Stomach (tissue), 9 donors: ENCODE measurements around the gene CZIB. TPM values are rescaled to one million over a fixed set of nuclear protein-coding genes. Genes with fewer than 3 reads are reported as not detected.

ENCODE experiments used
- DNase-seq, 2 donors: peaks; one replicate each; pipeline versions ENCODE4 v3.0.0 to v3.0.0-alpha.2; 2013 to 2019
- H3K27ac ChIP-seq, 5 donors: fragments of 200-600 bp in 4 of 5; sonication (generic) in 4 of 5; one replicate each; pipeline ENCODE4 v1.5.1; 2013 to 2019; ENCODE audit warnings: mild to moderate bottlenecking in 1 of 5, moderate library complexity in 1 of 5
- H3K27me3 ChIP-seq, 3 donors: fragments of 200-600 bp; sonication (generic); one replicate each; pipeline ENCODE4 v1.5.1; 2017 to 2019; ENCODE audit warnings: mixed run types in 1 of 3
- H3K36me3 ChIP-seq, 4 donors: fragments of 200-600 bp; sonication (generic); 1 replicate in 3 of 4; 2 replicates in 1 of 4; pipeline ENCODE4 v1.5.1; 2016 to 2019
- H3K4me1 ChIP-seq, 4 donors: fragments of 200-600 bp; sonication (generic); one replicate each; pipeline ENCODE4 v1.5.1; 2016 to 2019
- H3K4me3 ChIP-seq, 4 donors: fragments of 200-600 bp; sonication (generic) in 3 of 4; one replicate each; pipeline ENCODE4 v1.5.1; 2016 to 2019; ENCODE audit warnings: mild to moderate bottlenecking in 1 of 4
- H3K9me3 ChIP-seq, 4 donors: fragments of 200-600 bp; sonication (generic); one replicate each; pipeline ENCODE4 v1.5.1; 2016 to 2019
- EP300 ChIP-seq: sonication (generic); formaldehyde crosslinking; IDR thresholded peaks from one replicate; pipeline ENCODE4 v1.6.1; 2017; ENCODE audit warnings: antibody characterized with exemption
- POLR2A ChIP-seq, 4 donors: fragments of 450-650 bp; IDR thresholded peaks; one replicate each; pipeline ENCODE4 v1.6.1; 2016; ENCODE audit warnings: antibody characterized with exemption in 4 of 4, control low read depth in 2 of 4, mild to moderate bottlenecking in 1 of 4, moderate library complexity in 1 of 4
- POLR2AphosphoS5 ChIP-seq, 3 donors: sonication (generic); formaldehyde crosslinking; IDR thresholded peaks; one replicate each; pipeline ENCODE4 v1.6.1; 2016; ENCODE audit warnings: antibody characterized with exemption in 3 of 3
- WGBS, 5 donors: extraction: QIAGEN DNeasy Blood & Tissue Kit in 3 of 5; methylation state at CpG; one replicate each; pipeline versions ENCODE4 v1.1.5 to v1.1.7; 2013 to 2018; 5-methylcytosine and 5-hydroxymethylcytosine counted together
- intact Hi-C: fragments of 100-400 bp; cut with DNase I; formaldehyde crosslinking; loops from one replicate; pipeline ENCODE4 v1.15.1; 2023; ENCODE audit warnings: low total_unique reads
- polyA plus RNA-seq, 3 donors: library from polyadenylated mRNA; stranded (reverse); fragments of 200-250 nt; gene quantifications; one replicate each; pipeline ENCODE4 v1.2.3, GENCODE V29; 2013
- total RNA-seq, 5 donors: library from RNA; depleted of rRNA; stranded (reverse); fragments of >200 nt; gene quantifications; one replicate each; pipeline versions ENCODE4 v1.1.0 to v1.2.3, GENCODE V29; 2014 to 2016
- TF ChIP-seq, protein P1 (sequence below), 7 experiments: fragments of 450-650 bp in 4 of 7; fragments of 200-600 bp in 3 of 7; sonication (generic) in 3 of 7; IDR thresholded peaks; one replicate each; pipeline ENCODE4 v1.5.1; 2016 to 2019; ENCODE audit warnings: antibody characterized with exemption in 7 of 7, control low read depth in 2 of 7, mild to moderate bottlenecking in 1 of 7
- donor health status: healthy with polysubstance abuse.
- donor health status: Bipolar disorder and iron deficiency.
- donor health status: healthy.

CZIB gene
- total and polyA plus RNA-seq, 8 donors = 31.6 to 78.8 (median 47.6) TPM

DNA sequence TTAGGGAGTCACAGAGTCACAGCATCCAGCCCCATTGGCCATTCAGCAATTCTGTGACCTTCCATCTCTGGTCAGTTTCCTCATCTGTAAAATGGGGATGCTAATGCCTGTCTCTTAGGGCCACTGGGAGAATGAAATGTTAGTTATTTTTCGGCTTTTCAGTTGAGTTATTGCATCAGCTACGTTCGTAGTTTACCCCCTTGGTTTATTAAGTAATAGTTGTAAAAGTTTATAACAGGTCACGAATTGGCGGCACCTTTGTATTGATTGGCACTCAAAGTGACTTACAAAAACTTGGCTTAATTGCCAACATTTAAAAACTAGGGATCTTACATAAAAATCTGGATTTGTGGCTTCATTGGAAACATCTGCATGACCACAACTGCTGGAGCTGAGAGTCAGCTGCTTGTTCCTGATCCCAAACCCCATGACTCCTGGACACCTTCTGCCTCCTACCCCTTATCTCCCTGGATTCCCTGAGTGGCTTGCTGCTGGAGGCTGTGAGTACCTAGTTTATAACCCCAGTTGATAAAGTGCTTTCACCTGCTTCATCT is 54.9 kb downstream of the CZIB start:
- H3K27ac ChIP-seq = no peak overlapping the region

More for the DNA sequence above, 54.9 kb downstream of the CZIB start:
- H3K9me3 ChIP-seq = peaks cover 0 to 3% (median 0%) of the 10 kb centered on the region in 4 donors
- H3K4me3 ChIP-seq = no peak overlapping the region
- no peak for TF ChIP-seq POLR2A (IDR thresholded peaks at IDR 0.05)
- TF ChIP-seq, protein P1, sequence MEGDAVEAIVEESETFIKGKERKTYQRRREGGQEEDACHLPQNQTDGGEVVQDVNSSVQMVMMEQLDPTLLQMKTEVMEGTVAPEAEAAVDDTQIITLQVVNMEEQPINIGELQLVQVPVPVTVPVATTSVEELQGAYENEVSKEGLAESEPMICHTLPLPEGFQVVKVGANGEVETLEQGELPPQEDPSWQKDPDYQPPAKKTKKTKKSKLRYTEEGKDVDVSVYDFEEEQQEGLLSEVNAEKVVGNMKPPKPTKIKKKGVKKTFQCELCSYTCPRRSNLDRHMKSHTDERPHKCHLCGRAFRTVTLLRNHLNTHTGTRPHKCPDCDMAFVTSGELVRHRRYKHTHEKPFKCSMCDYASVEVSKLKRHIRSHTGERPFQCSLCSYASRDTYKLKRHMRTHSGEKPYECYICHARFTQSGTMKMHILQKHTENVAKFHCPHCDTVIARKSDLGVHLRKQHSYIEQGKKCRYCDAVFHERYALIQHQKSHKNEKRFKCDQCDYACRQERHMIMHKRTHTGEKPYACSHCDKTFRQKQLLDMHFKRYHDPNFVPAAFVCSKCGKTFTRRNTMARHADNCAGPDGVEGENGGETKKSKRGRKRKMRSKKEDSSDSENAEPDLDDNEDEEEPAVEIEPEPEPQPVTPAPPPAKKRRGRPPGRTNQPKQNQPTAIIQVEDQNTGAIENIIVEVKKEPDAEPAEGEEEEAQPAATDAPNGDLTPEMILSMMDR (IDR thresholded peaks at IDR 0.05) = no peak
- no peak for TF ChIP-seq POLR2AphosphoS5 (IDR thresholded peaks at IDR 0.05)
- TF ChIP-seq EP300 = no peak
- intact Hi-C loops = no loop called here
- DNase-seq = no peak
- no peaks in the 10 kb centered on the region for H3K27me3 ChIP-seq
- no peaks in the 10 kb centered on the region for H3K4me1 ChIP-seq
- 82 to 90% (median 84%) methylated on average over 5 of the region's 5 CpGs for WGBS, 5 donors
- H3K36me3 ChIP-seq = no peaks in the 10 kb centered on the region

Other genes with a start within 250 kb of the CZIB start
- 100 to 1,000 TPM in 3 of 5 donors, 10 to 100 TPM in 2; 19.8 to 356 (median 128) TPM for gene PODN, start 158.4 kb downstream of the CZIB start, total RNA-seq
- gene PODN, start 158.4 kb downstream of the CZIB start, polyA plus RNA-seq = 10 to 100 TPM in 1 of 3 donors, 1 to 10 TPM in 2; 8.3 to 18.4 (median 9.6) TPM
- under 1 TPM in 2 of 5 donors, not detected in 3; 0.29 to 0.45 TPM for gene SLC1A7, start 78.0 kb downstream of the CZIB start, total RNA-seq
- under 1 TPM in 1 of 3 donors, not detected in 2; 0.08 TPM for gene SLC1A7, start 78.0 kb downstream of the CZIB start, polyA plus RNA-seq
- 100 to 1,000 TPM in 1 of 5 donors, 10 to 100 TPM in 3, 1 to 10 TPM in 1; 2.3 to 221 (median 24.2) TPM for gene CPT2, start 23.8 kb downstream of the CZIB start, total RNA-seq
- gene CPT2, start 23.8 kb downstream of the CZIB start, polyA plus RNA-seq = 10 to 100 TPM; 12.3 to 30.5 (median 14.6) TPM
- 10 to 100 TPM in 3 of 5 donors, 1 to 10 TPM in 2; 2.9 to 58.3 (median 25.5) TPM for gene MAGOH, start 17.9 kb upstream of the CZIB start, total RNA-seq
- gene MAGOH, start 17.9 kb upstream of the CZIB start, polyA plus RNA-seq = 100 to 1,000 TPM in 1 of 3 donors, 10 to 100 TPM in 2; 73.3 to 105 (median 81.9) TPM
- gene LRP8, start 107.4 kb upstream of the CZIB start, total RNA-seq = 10 to 100 TPM in 1 of 5 donors, 1 to 10 TPM in 3, under 1 TPM in 1; 0.58 to 26.8 (median 3.5) TPM
- 1 to 10 TPM in 2 of 3 donors, under 1 TPM in 1; 0.81 to 2.9 (median 1.1) TPM for gene LRP8, start 107.4 kb upstream of the CZIB start, polyA plus RNA-seq
- gene DMRTB1, start 238.8 kb upstream of the CZIB start, total RNA-seq = not detected
- gene DMRTB1, start 238.8 kb upstream of the CZIB start, polyA plus RNA-seq = not detected